Activated CD8-positive, alpha-beta T cell treated with anti-CD3 and anti-CD28 coated beads for 36 hours (primary cell): Measurements from ENCODE around the gene MESP2. TPM values are rescaled to one million over a fixed set of nuclear protein-coding genes. Genes with fewer than 3 reads are reported as not detected.
"Not testable (repeated sequence)": the region's sequence is repeated elsewhere in the genome, so short reads cannot be mapped to it uniquely, and the experiment has no call there.

Experiments
- ATAC-seq: fragments of 200-7000 bp; cut with Tn5 transposase; one replicate; pipeline ENCODE4 v1.10.0; 2021; ENCODE audit warnings: mild to moderate bottlenecking, moderate library complexity
- CTCF ChIA-PET: fragments of 350-600 bp; sonication (Branson Sonifier 250); formaldehyde crosslinking; loops from one replicate; lab custom pipeline; 2021; ENCODE audit warnings: antibody characterized with exemption; lab: Charles Lee
- POLR2A ChIA-PET: fragments of 350-600 bp; sonication (Branson Sonifier 250); formaldehyde crosslinking; loops from one replicate; lab custom pipeline; 2021; ENCODE audit warnings: antibody characterized with exemption; lab: Charles Lee
- DNase-seq: peaks from one replicate; pipeline ENCODE4 v3.0.0-alpha.2; 2020
- H3K27ac Mint-ChIP-seq: one replicate; pipeline ENCODE4 v1.8.0; 2021; ENCODE audit warnings: mild to moderate bottlenecking, mixed read lengths
- H3K27me3 Mint-ChIP-seq: one replicate; pipeline ENCODE4 v1.8.0; 2021; ENCODE audit warnings: mixed read lengths
- H3K36me3 Mint-ChIP-seq: one replicate; pipeline ENCODE4 v1.8.0; 2021; ENCODE audit warnings: low read depth, mixed read lengths
- H3K4me1 Mint-ChIP-seq: one replicate; pipeline ENCODE4 v1.8.0; 2021; ENCODE audit warnings: low read depth, mixed read lengths
- H3K4me3 Mint-ChIP-seq: one replicate; pipeline ENCODE4 v1.8.0; 2021; ENCODE audit warnings: mild to moderate bottlenecking, moderate library complexity, mixed read lengths
- H3K9me3 Mint-ChIP-seq: one replicate; pipeline ENCODE4 v1.8.0; 2021; ENCODE audit warnings: mixed read lengths
- CTCF ChIP-seq: fragments of 200-600 bp; IDR thresholded peaks from one replicate; pipeline ENCODE4 v1.8.0; 2022; ENCODE audit warnings: antibody characterized with exemption, mild to moderate bottlenecking
- intact Hi-C: fragments of 100-400 bp; cut with micrococcal nuclease; formaldehyde crosslinking; loops from one replicate; pipeline ENCODE4 v1.10.0; 2022
- total RNA-seq, 2 experiments: library from RNA; stranded (reverse); gene quantifications; one replicate each; pipeline ENCODE4 v1.2.3, GENCODE V29; 2021

The MESP2 gene
- total RNA-seq, 2 experiments from 2014 or later, result not detected

- no peaks in the 10 kb centered on the region for H3K9me3 Mint-ChIP-seq
- H3K27me3 Mint-ChIP-seq, result peaks cover 16% of the 10 kb centered on the region
- intact Hi-C loops, result no loop called here
- no peak overlapping the region for H3K4me3 Mint-ChIP-seq
- ATAC-seq (no peak), DNase-seq (no peak)
- H3K4me1 Mint-ChIP-seq, result peaks cover 5% of the 10 kb centered on the region
- no peak for TF ChIP-seq CTCF
- no peak overlapping the region for H3K27ac Mint-ChIP-seq
- ChIA-PET POLR2A (interaction anchor here (0.6 kb wide), 1 partner anchor 82 kb away, joined by 3 read pairs; no protein-coding TSS in a partner anchor), CTCF (interaction anchor here (1.6 kb wide), 1 partner anchor 93 kb away, joined by 5 read pairs; no protein-coding TSS in a partner anchor)
- H3K36me3 Mint-ChIP-seq, result no peaks in the 10 kb centered on the region
Observed at GRCh38 chr15:89781891-89782618, 5.9 kb downstream of the MESP2 start.

- intact Hi-C loops, H3K4me3 Mint-ChIP-seq, H3K9me3 Mint-ChIP-seq, POLR2A ChIA-PET, H3K27ac Mint-ChIP-seq, ATAC-seq, H3K4me1 Mint-ChIP-seq, DNase-seq, H3K36me3 Mint-ChIP-seq: not testable (repeated sequence)
- H3K27me3 Mint-ChIP-seq, result peaks cover 12% of the 10 kb centered on the region
- CTCF ChIA-PET, result interaction anchor here (1.6 to 1.9 kb wide), 2 partner anchors 22 to 92 kb away, joined by 5 to 9 read pairs; no protein-coding TSS in a partner anchor
Observed at GRCh38 chr15:89782619-89782950, 6.5 kb downstream of the MESP2 start.

- DNase-seq (no peak), ATAC-seq (no peak)
- H3K36me3 Mint-ChIP-seq, result no peaks in the 10 kb centered on the region
- intact Hi-C loops, result no loop called here
- H3K27ac Mint-ChIP-seq, result no peak overlapping the region
- H3K9me3 Mint-ChIP-seq, result peaks cover 7% of the 10 kb centered on the region
- ChIA-PET CTCF (interaction anchor here (0.6 to 1.9 kb wide), 4 partner anchors 22 to 91 kb away, joined by 3 to 9 read pairs (median 4); no protein-coding TSS in a partner anchor), POLR2A (no interaction called here)
- H3K4me1 Mint-ChIP-seq, result peaks cover 5% of the 10 kb centered on the region
- no peak for TF ChIP-seq CTCF
- no peak overlapping the region for H3K4me3 Mint-ChIP-seq
- peaks cover 10% of the 10 kb centered on the region for H3K27me3 Mint-ChIP-seq
Observed at GRCh38 chr15:89783111-89783860, 7.2 kb downstream of the MESP2 start.

- H3K4me3 Mint-ChIP-seq, result no peak overlapping the region
Observed at GRCh38 chr15:89783861-89784685, 7.9 kb downstream of the MESP2 start.

More at GRCh38 chr15:89783861-89784685, 7.9 kb downstream of the MESP2 start:
- intact Hi-C loops, result no loop called here
- ChIA-PET POLR2A (no interaction called here), CTCF (interaction anchor here (0.9 to 1.9 kb wide), 3 partner anchors 22 to 91 kb away, joined by 3 to 9 read pairs (median 5); no protein-coding TSS in a partner anchor)
- H3K27me3 Mint-ChIP-seq, result peaks cover 6% of the 10 kb centered on the region
- H3K4me1 Mint-ChIP-seq, result peaks cover 5% of the 10 kb centered on the region
- peaks cover 7% of the 10 kb centered on the region for H3K9me3 Mint-ChIP-seq
- H3K36me3 Mint-ChIP-seq, result no peaks in the 10 kb centered on the region
- no peak overlapping the region for H3K27ac Mint-ChIP-seq
- TF ChIP-seq CTCF, result no peak
- no peak for DNase-seq
- no peak for ATAC-seq
